ENCODE data around the gene SUCLA2. TPM values are rescaled to one million over a fixed set of nuclear protein-coding genes. Genes with fewer than 3 reads are reported as not detected.

SUCLA2 gene
- total RNA-seq, 1 experiment from 2014 or later = 80.8 TPM

DNA sequence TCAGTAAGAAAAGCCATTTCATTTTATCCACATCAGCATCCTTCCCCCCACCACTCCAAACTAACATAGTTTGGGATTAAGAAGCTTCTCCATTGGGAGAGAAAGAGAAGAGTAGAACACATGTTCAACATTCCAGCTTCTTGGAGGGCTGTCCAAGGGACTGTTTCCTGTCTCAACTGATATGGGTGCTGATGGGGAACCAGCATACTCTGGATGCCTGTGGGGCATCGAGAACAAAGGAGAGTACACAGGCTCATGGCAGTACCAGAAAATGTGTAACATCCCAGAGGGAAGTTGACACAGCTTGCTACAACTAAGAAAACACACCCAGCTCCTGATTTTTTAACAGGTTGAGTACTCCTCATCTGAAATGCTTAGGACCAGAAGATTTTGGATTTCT is 24.7 kb downstream of the SUCLA2 start:
- Histone ChIP-seq H3K4me3 (ENCODE audit: low read depth, low read length) (no peak overlapping the region), H3K36me3 (ENCODE audit: control insufficient read depth, insufficient read depth, low read length) (no peaks in the 10 kb centered on the region), H3K4me1 (no peaks in the 10 kb centered on the region), H3K27me3 (replicated peaks; ENCODE audit: control insufficient read depth, insufficient read depth, low read length) (no peaks in the 10 kb centered on the region), H3K9me3 (peaks cover 11% of the 10 kb centered on the region; the same call in 1 of the 2 replicates)
- H3K4me3 Mint-ChIP-seq (ENCODE audit: unreplicated experiment) = no peak overlapping the region
- intact Hi-C loops (cut with micrococcal nuclease; ENCODE audit: unreplicated experiment) = no loop called here
- no peaks in the 10 kb centered on the region for H3K27me3 Mint-ChIP-seq (ENCODE audit: insufficient read depth, unreplicated experiment)
- TF ChIP-seq, protein P1, sequence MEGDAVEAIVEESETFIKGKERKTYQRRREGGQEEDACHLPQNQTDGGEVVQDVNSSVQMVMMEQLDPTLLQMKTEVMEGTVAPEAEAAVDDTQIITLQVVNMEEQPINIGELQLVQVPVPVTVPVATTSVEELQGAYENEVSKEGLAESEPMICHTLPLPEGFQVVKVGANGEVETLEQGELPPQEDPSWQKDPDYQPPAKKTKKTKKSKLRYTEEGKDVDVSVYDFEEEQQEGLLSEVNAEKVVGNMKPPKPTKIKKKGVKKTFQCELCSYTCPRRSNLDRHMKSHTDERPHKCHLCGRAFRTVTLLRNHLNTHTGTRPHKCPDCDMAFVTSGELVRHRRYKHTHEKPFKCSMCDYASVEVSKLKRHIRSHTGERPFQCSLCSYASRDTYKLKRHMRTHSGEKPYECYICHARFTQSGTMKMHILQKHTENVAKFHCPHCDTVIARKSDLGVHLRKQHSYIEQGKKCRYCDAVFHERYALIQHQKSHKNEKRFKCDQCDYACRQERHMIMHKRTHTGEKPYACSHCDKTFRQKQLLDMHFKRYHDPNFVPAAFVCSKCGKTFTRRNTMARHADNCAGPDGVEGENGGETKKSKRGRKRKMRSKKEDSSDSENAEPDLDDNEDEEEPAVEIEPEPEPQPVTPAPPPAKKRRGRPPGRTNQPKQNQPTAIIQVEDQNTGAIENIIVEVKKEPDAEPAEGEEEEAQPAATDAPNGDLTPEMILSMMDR (IDR thresholded peaks at IDR 0.05; ENCODE audit: insufficient read depth in 1 of 2, low read depth in 1 of 2, low read length in 1 of 2, severe bottlenecking in 1 of 2, unreplicated experiment in 1 of 2) = no peak
- BruUV-seq (replicated peaks) = no TSS peak
- no peak overlapping the region for H3K27ac Mint-ChIP-seq (ENCODE audit: unreplicated experiment)
- H3K9me3 Mint-ChIP-seq (ENCODE audit: unreplicated experiment) = peaks cover 16% of the 10 kb centered on the region
- DNase-seq = no peak
- peaks cover 64% of the 10 kb centered on the region for H3K36me3 Mint-ChIP-seq (ENCODE audit: insufficient read depth, unreplicated experiment)
- ChIA-PET CTCF (no interaction called here), POLR2A (interaction anchor here (0.6 kb wide), 1 partner anchor 63 kb away, joined by 3 read pairs; no protein-coding TSS in a partner anchor)
- H3K4me1 Mint-ChIP-seq (ENCODE audit: low read depth, unreplicated experiment) = no peaks in the 10 kb centered on the region

DNA sequence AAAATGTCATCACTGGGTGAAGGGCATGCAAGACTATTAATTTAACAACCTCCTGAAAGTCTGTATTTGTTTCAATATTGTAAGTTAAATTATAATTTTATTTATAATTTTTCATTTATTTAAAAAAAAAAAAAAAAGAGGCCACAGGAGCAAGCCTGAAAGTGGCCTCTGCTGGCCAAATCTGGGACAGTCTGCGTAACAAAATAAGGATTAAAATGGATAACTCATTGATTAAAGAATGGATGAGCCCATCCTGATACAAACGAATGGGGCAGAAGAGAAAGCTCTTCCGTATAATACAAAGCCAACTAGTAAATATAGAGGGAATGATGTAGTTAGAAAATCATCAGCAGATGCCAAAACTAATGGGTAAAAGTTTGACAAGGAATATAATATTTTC is 36.2 kb downstream of the SUCLA2 start:
- intact Hi-C loops (cut with micrococcal nuclease; ENCODE audit: unreplicated experiment) = no loop called here
- Mint-ChIP-seq H3K27me3 (ENCODE audit: insufficient read depth, unreplicated experiment) (no peaks in the 10 kb centered on the region), H3K27ac (ENCODE audit: unreplicated experiment) (no peak overlapping the region), H3K4me1 (ENCODE audit: low read depth, unreplicated experiment) (no peaks in the 10 kb centered on the region), H3K4me3 (ENCODE audit: unreplicated experiment) (no peak overlapping the region), H3K36me3 (ENCODE audit: insufficient read depth, unreplicated experiment) (peaks cover 73% of the 10 kb centered on the region), H3K9me3 (ENCODE audit: unreplicated experiment) (peaks cover 31% of the 10 kb centered on the region)
- H3K4me1 ChIP-seq = no peaks in the 10 kb centered on the region
- POLR2A ChIA-PET = no interaction called here
- H3K4me3 ChIP-seq (ENCODE audit: low read depth, low read length) = no peak overlapping the region
- peaks cover 4% of the 10 kb centered on the region for H3K36me3 ChIP-seq (ENCODE audit: control insufficient read depth, insufficient read depth, low read length)
- H3K27me3 ChIP-seq (replicated peaks; ENCODE audit: control insufficient read depth, insufficient read depth, low read length) = no peaks in the 10 kb centered on the region
- BruUV-seq (replicated peaks) = no TSS peak
- peaks cover 24% of the 10 kb centered on the region; the same call in 1 of the 2 replicates for H3K9me3 ChIP-seq
- no peak for DNase-seq
- CTCF ChIA-PET = no interaction called here
- TF ChIP-seq, protein P1 (IDR thresholded peaks at IDR 0.05; ENCODE audit: insufficient read depth in 1 of 2, low read depth in 1 of 2, low read length in 1 of 2, severe bottlenecking in 1 of 2, unreplicated experiment in 1 of 2) = peak in 1 of 2 experiments; percentile 30

DNA sequence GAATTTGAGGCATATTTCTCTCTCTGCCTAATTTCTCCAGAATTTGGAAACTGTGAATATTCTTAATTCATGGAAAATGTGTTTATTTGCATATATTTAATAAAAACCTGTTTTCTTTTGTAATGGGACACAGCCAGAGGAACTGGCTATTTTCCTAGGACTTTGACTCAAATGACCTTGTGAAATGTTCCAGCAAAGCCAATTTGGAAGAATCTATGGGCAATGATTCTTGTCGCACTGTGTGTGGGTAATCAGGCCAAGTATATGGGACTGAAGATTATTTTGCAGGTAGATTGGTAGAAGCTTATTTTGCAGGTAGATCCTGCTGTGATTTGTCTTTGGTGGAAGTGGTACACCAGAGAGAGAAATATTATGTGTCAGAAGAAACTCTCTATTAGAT is 38.8 kb downstream of the SUCLA2 start:
- ChIA-PET CTCF (no interaction called here), POLR2A (no interaction called here)
- H3K4me1 ChIP-seq = no peaks in the 10 kb centered on the region
- no peak overlapping the region for H3K27ac Mint-ChIP-seq (ENCODE audit: unreplicated experiment)
- intact Hi-C loops (cut with micrococcal nuclease; ENCODE audit: unreplicated experiment) = no loop called here
- H3K9me3 ChIP-seq = peaks cover 45% of the 10 kb centered on the region
- no peaks in the 10 kb centered on the region for H3K27me3 ChIP-seq (replicated peaks; ENCODE audit: control insufficient read depth, insufficient read depth, low read length)
- H3K9me3 Mint-ChIP-seq (ENCODE audit: unreplicated experiment) = peaks cover 51% of the 10 kb centered on the region
- no peaks in the 10 kb centered on the region for H3K4me1 Mint-ChIP-seq (ENCODE audit: low read depth, unreplicated experiment)
- peaks cover 8% of the 10 kb centered on the region for H3K36me3 ChIP-seq (ENCODE audit: control insufficient read depth, insufficient read depth, low read length)
- no peak overlapping the region for H3K4me3 Mint-ChIP-seq (ENCODE audit: unreplicated experiment)
- DNase-seq = no peak
- H3K4me3 ChIP-seq (ENCODE audit: low read depth, low read length) = no peak overlapping the region
- peaks cover 80% of the 10 kb centered on the region for H3K36me3 Mint-ChIP-seq (ENCODE audit: insufficient read depth, unreplicated experiment)
- no peaks in the 10 kb centered on the region for H3K27me3 Mint-ChIP-seq (ENCODE audit: insufficient read depth, unreplicated experiment)
- BruUV-seq (replicated peaks) = no TSS peak
- TF ChIP-seq, protein P1 (IDR thresholded peaks at IDR 0.05; ENCODE audit: insufficient read depth in 1 of 2, low read depth in 1 of 2, low read length in 1 of 2, severe bottlenecking in 1 of 2, unreplicated experiment in 1 of 2) = no peak

Measured in Caco-2 (cell line).